HPDE6-E6E7 (cell line): ENCODE results near the gene FZR1.
"Not testable (repeated sequence)": the region's sequence is repeated elsewhere in the genome, so short reads cannot be mapped to it uniquely, and the experiment has no call there.

Experiments
- DNase-seq: peaks from one replicate; pipeline ENCODE4 v3.0.0; 2011; ENCODE audit warnings: missing footprints; ENCODE audit errors: extremely low spot score

FZR1 gene

GRCh38 chr19:3572132-3572854 lies 66.2 kb downstream of the FZR1 start:
- peak; percentile 94 for DNase-seq

- no peak for DNase-seq
Measured at GRCh38 chr19:3572855-3573161, 66.7 kb downstream of the FZR1 start, which contains the start of gene HMG20B. TSS of gene HMG20B (plus strand) at chr19:3572944. CDS start at chr19:3573310, 366 bp downstream.

- no peak for DNase-seq
Measured at GRCh38 chr19:3573162-3573857, 67.2 kb downstream of the FZR1 start.

- DNase-seq, result peak; percentile 48
Measured at GRCh38 chr19:3573858-3574637, 67.9 kb downstream of the FZR1 start.

- no peak for DNase-seq
Measured at GRCh38 chr19:3575260-3575741, 69.2 kb downstream of the FZR1 start.

- no peak for DNase-seq
Measured at GRCh38 chr19:3575949-3576673, 70.0 kb downstream of the FZR1 start.

- no peak for DNase-seq
Measured at GRCh38 chr19:3576696-3577443, 70.8 kb downstream of the FZR1 start.

GRCh38 chr19:3577723-3578344 lies 71.7 kb downstream of the FZR1 start:
- DNase-seq, result no peak

GRCh38 chr19:3578390-3578789 lies 72.3 kb downstream of the FZR1 start:
- DNase-seq, result no peak

GRCh38 chr19:3580156-3580934 lies 74.2 kb downstream of the FZR1 start:
- DNase-seq, result no peak

- DNase-seq, result not testable (repeated sequence)
Measured at GRCh38 chr19:3581792-3582191, 75.7 kb downstream of the FZR1 start.

GRCh38 chr19:3584036-3584802 lies 78.1 kb downstream of the FZR1 start:
- not testable (repeated sequence) for DNase-seq

GRCh38 chr19:3585301-3586126 lies 79.4 kb downstream of the FZR1 start, which contains the start of gene GIPC3:
TSS of gene GIPC3 (plus strand) at chr19:3585478. CDS start at chr19:3585598, 120 bp downstream.
- no peak for DNase-seq

- DNase-seq, result no peak
Measured at GRCh38 chr19:3586127-3586626, 80.1 kb downstream of the FZR1 start.

GRCh38 chr19:3586707-3587346 lies 80.7 kb downstream of the FZR1 start:
- no peak for DNase-seq
